GM21381 (cell line): Measurements from ENCODE around the gene SLITRK4.

Experiments
- ATAC-seq: cut with Tn5 transposase; IDR thresholded peaks from one replicate; pipeline ENCODE4 v1.9.1; 2021; ENCODE audit warnings: mild to moderate bottlenecking, moderate library complexity; ENCODE audit not compliant: unreplicated experiment

SLITRK4 gene

DNA sequence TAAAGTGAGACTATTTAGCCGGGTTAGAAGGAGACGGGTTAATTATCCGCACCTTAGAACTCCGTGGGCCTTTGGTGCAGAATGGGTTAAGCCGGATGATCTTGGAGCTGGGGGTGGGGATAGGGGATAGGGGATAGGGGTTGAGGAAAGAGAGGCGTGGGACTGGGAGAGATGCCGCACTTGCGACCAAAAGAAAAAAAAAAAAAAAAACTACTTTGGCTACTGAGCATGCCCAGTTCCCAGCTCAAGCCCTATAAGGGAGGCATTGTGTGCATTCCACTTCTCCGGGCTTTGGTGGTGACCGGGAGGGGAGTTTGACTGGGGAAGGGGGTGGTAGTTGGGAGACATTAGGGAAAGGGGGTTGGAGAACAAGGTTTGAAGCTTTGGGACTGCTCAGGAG lies at the start of gene SLITRK4:
Gene SLITRK4 (minus strand): TSS at position 187 of the 400 bp plus-strand sequence. CDS start 4,993 bp downstream, outside the sequence.
- ATAC-seq: no peak

DNA sequence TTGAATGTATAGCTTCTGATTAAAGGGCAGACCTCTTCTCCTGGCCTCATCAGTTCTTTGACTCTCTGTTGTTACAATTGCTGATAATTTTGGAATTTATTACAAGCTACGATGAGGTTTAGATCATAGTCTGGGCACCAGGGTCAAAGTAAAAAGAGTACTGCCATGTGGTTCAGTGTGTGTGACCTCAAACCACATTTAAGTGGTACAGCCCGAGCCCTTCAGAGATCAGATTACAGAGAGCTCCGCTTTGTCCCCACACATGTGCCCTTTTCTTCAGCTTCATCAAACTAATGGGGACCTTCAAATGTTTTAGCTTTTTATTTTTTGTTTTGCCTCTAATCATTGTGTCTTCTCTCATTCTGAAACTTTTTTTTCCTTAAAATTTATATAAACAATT lies 47.6 kb upstream of the SLITRK4 start:
- no peak for ATAC-seq

GRCh38 chrX:143674926-143675325 lies 39.0 kb upstream of the SLITRK4 start:
- no peak for ATAC-seq

- no peak for ATAC-seq
These were observed 33.5 kb upstream of the SLITRK4 start for GRCh38 chrX:143669395-143669794.

- no peak for ATAC-seq
These were observed 28.4 kb upstream of the SLITRK4 start for GRCh38 chrX:143664302-143664701.

DNA sequence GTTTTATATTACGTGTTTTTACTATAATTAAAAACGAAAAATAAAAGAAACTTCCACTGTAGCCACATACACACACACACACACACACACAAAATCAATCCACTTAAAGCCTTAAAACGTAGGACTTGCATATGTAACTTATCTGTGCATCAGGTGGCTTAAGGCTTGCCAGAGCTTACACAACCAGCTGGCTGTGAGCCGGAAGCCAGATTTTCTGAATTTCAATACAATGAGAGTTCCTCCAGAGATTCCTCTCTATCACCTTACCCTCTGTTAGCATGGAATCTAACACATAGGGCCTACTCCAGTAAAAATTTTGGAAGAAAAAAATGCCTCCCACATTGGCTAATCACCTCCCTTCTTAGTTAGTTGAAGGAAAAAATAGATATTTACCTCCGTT lies 27.9 kb upstream of the SLITRK4 start:
- ATAC-seq: no peak

DNA sequence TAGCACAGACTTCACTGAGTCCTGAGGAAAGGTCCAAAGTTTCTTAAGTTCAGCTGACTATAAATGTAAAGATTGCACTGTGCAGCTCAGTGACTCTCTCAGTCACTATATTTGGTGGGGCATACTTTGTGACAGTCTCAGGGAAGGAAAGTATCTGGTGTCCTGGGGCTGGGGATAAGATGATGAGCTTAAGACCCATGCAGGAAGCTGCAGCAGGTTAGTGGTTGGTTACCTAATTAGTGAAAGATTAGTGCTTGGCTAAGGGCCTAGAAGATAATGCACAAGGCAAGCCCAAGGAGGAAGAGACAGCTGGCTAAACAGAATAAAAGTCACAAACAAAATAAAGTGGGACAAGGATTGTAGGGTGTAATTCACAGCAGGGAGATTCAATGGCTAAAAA lies 25.4 kb upstream of the SLITRK4 start:
- ATAC-seq: no peak

DNA sequence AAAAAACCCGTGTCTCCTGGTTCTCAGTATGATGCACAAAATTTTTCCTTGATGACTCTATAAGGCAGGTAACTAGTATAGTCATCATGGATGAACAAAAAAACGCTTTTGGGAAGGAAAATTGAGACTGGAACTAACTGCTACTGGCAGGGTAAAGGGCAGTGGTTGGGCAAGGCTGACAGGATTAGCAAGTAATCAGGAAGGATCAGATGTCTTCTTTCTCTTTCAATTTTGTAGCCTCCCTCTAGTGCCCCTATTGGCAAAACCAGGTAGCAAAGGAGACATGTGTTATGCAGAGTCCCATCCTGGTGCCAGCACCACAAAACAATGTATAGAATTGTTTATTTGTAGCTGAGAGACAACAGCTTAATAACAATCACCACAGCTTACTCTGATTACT lies 12.8 kb upstream of the SLITRK4 start:
- no peak for ATAC-seq

- ATAC-seq: no peak
These were observed 6.5 kb upstream of the SLITRK4 start for GRCh38 chrX:143642426-143642825.

DNA sequence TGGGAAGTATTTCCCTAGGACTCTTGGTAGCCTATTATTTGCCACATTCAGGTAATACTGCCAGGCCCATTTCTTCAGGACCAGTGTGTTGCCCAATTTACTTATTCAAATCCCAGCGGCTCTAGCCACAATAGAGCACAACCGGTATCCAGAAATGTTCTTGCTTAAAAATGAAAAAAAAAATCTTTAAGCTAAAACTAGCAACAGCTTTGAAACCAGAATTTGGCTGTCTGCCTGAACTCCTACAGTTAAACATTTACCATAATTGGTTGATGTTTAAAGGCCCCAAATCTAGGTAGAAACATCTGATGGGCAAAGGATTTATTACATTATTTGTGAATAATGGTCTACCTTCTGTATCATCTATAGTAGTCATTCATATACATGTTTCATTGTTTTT lies 930 bp upstream of the SLITRK4 start:
- no peak for ATAC-seq

GRCh38 chrX:143634663-143635455 lies 1.0 kb downstream of the SLITRK4 start:
- ATAC-seq: no peak

GRCh38 chrX:143634309-143634662 lies 1.6 kb downstream of the SLITRK4 start:
- no peak for ATAC-seq

DNA sequence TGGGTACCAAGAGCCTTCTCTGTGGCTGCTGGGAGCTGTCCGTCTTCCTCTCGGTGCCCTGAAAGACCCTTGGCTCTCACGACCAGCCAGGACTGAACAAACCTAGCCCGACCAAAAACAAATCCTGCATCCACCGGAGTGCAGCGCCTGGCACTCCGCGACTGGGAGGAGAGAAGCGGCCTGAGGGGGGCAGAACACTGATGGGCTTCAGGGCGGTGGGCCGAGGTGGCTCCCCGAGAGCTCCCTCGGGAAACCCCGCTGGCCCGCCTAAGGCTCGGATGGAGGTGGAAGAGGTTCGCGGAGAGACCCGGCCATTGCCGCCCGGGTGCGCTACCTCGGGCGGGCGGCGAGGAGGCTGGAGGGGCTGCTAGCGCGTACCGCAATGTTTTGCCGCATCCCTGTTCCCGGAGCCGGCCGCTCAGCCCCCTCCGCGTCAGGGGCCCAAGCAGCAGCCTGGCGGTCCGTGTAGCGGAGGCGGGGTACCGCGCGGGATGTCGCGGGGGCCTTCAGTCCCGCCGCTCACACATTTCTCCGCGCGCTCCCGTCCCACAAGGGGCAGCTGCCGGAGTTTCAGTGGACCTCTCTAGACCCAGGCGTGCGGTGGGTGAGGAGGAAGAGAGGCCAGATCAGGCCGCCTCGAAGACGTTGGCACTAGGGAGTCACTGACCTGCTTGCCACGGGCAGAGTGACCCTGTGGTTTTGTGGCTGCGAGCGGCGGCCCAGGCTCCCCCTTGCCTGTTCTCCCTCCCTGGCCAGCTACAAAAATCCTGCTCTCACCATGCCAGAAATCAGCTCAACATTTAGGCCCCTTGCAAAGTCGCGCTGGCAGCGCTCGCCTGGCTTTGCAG lies 2.2 kb downstream of the SLITRK4 start:
- ATAC-seq: no peak

GRCh38 chrX:143632625-143633410 lies 3.1 kb downstream of the SLITRK4 start:
- ATAC-seq: no peak

DNA sequence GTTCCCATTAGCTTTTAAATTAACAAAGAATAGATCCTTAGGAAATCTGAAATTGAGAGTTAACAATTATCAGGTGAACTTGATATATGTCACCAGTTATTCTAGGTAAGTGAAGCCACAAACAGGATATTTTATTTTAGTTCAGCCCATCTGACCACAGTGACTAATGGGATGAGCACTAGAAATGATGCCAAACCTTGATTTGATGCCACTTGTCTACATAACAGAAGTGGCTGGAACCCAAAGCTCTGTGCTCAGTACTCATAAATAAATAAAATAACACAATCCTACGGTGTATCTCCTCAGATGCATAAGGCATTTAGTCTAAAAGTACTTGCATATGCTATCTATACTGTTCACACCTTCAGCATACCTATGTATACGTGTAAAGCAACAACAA lies 12.2 kb downstream of the SLITRK4 start:
- no peak for ATAC-seq

DNA sequence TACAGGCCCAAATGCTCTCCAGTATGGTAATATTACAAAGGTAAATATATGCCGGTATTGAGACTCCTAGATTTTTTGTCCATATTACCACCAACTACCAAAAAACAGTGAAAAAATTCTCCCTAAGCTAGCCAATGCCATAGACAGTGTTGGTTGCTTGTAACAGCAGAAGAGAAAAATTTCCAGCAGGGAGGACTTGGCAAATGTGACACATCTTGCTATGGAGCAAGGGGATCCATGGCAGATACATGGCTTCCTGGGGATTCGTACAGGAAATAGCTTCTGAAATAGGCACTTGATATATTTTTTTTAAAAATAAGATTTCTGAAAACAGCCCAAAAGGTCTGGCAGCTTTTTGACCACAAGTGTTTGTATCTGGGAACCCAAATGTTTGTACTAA lies 14.6 kb downstream of the SLITRK4 start:
- no peak for ATAC-seq

GRCh38 chrX:143615851-143616250 lies 20.1 kb downstream of the SLITRK4 start:
- ATAC-seq: no peak

- ATAC-seq: no peak
These were observed 34.1 kb downstream of the SLITRK4 start for GRCh38 chrX:143601809-143602208.

- ATAC-seq: no peak
These were observed 54.7 kb downstream of the SLITRK4 start for GRCh38 chrX:143581240-143581639.

DNA sequence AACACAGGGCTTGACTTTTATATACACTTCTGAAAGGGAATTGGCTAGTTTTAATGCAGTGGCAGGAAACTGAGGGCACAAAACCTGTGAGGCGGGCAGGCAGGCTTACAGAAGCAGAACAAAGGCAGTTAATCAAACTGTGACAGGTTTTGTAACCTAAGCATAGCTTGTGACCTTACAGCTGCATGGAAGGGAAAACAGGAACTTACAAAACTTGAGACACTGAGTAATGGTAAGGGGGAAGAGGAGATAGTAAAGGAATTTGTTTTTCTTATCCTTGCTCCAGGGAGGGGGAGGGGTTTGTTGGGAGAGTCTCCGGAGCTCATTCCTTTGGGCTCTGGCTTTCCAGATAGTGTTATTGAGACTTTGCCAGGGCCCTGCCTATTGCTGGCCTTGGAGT lies 55.6 kb downstream of the SLITRK4 start:
- no peak for ATAC-seq
